ENCODE measurements around the gene UBR1.

GRCh38 chr15:42954291-42954690 is 151.5 kb downstream of the UBR1 start:
- TF ChIP-seq, protein P1, sequence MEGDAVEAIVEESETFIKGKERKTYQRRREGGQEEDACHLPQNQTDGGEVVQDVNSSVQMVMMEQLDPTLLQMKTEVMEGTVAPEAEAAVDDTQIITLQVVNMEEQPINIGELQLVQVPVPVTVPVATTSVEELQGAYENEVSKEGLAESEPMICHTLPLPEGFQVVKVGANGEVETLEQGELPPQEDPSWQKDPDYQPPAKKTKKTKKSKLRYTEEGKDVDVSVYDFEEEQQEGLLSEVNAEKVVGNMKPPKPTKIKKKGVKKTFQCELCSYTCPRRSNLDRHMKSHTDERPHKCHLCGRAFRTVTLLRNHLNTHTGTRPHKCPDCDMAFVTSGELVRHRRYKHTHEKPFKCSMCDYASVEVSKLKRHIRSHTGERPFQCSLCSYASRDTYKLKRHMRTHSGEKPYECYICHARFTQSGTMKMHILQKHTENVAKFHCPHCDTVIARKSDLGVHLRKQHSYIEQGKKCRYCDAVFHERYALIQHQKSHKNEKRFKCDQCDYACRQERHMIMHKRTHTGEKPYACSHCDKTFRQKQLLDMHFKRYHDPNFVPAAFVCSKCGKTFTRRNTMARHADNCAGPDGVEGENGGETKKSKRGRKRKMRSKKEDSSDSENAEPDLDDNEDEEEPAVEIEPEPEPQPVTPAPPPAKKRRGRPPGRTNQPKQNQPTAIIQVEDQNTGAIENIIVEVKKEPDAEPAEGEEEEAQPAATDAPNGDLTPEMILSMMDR (IDR thresholded peaks at IDR 0.05), result no peak
- no peak for TF ChIP-seq POLR2A (IDR thresholded peaks at IDR 0.05)
